Activated B cell treated with CpG ODN at 0.5 μM for 24 hours (primary cell): ENCODE data around the gene ATP10D. TPM values are rescaled to one million over a fixed set of nuclear protein-coding genes. Genes with fewer than 3 reads are reported as not detected.

Source experiments
- ATAC-seq: fragments of 200-7000 bp; cut with Tn5 transposase; one replicate; pipeline ENCODE4 v1.10.0; 2021; ENCODE audit warnings: low read depth, mild to moderate bottlenecking, moderate library complexity
- CTCF ChIA-PET: fragments of 350-600 bp; sonication (Branson Sonifier 250); formaldehyde crosslinking; loops from one replicate; lab custom pipeline; 2021; ENCODE audit warnings: antibody characterized with exemption; lab: Charles Lee
- POLR2A ChIA-PET: fragments of 350-600 bp; sonication (Branson Sonifier 250); formaldehyde crosslinking; loops from one replicate; lab custom pipeline; 2021; ENCODE audit warnings: antibody characterized with exemption; lab: Charles Lee
- DNase-seq: peaks from one replicate; pipeline ENCODE4 v3.0.0; 2022
- H3K27ac Mint-ChIP-seq: one replicate; pipeline ENCODE4 v1.8.0; 2020; ENCODE audit warnings: mixed read lengths
- H3K27me3 Mint-ChIP-seq: one replicate; pipeline ENCODE4 v1.8.0; 2021; ENCODE audit warnings: mixed read lengths
- H3K36me3 Mint-ChIP-seq: one replicate; pipeline ENCODE4 v1.8.0; 2021; ENCODE audit warnings: low read depth, mixed read lengths
- H3K4me1 Mint-ChIP-seq: one replicate; pipeline ENCODE4 v1.8.0; 2021; ENCODE audit warnings: mixed read lengths
- H3K4me3 Mint-ChIP-seq: one replicate; pipeline ENCODE4 v1.8.0; 2020; ENCODE audit warnings: mild to moderate bottlenecking, mixed read lengths
- H3K9me3 Mint-ChIP-seq: one replicate; pipeline ENCODE4 v1.8.0; 2020; ENCODE audit warnings: mixed read lengths
- CTCF ChIP-seq: fragments of 200-600 bp; IDR thresholded peaks from one replicate; pipeline ENCODE4 v1.8.0; 2022; ENCODE audit warnings: antibody characterized with exemption, mild to moderate bottlenecking
- intact Hi-C: fragments of 100-400 bp; cut with micrococcal nuclease; formaldehyde crosslinking; loops from one replicate; pipeline ENCODE4 v1.15.1; 2024
- total RNA-seq: library from RNA; stranded (reverse); gene quantifications from 2 replicates; pipeline ENCODE4 v1.2.3, GENCODE V29; 2022

The ATP10D gene
- total RNA-seq, 1 donor from 2014 or later: 31.6 TPM

- no peak for TF ChIP-seq CTCF
- Mint-ChIP-seq H3K27me3 (no peaks in the 10 kb centered on the region), H3K36me3 (peaks cover 85% of the 10 kb centered on the region), H3K9me3 (peaks cover 11% of the 10 kb centered on the region), H3K4me3 (peak overlapping the region; percentile 33), H3K27ac (peak overlapping the region; percentile 33), H3K4me1 (peaks cover 45% of the 10 kb centered on the region)
- POLR2A ChIA-PET: interaction anchor here (0.6 to 0.8 kb wide), 3 partner anchors 22 to 68 kb away, joined by 3 to 5 read pairs (median 4); partner anchors contain the start of gene COMMD8
- no peak for DNase-seq
- CTCF ChIA-PET: interaction anchor here (1.1 to 2.4 kb wide), 2 partner anchors 13 to 68 kb away, joined by 3 to 9 read pairs; partner anchors contain the start of gene COMMD8
- ATAC-seq: peak; percentile 90
- intact Hi-C loops: loop anchor here (1.0 kb wide), 1 partner anchor 12 kb away; no protein-coding TSS in a partner anchor
These were observed 46.3 kb downstream of the ATP10D start for GRCh38 chr4:47531241-47531953.

- TF ChIP-seq CTCF: no peak
- Mint-ChIP-seq H3K9me3 (peaks cover 11% of the 10 kb centered on the region), H3K4me1 (peaks cover 47% of the 10 kb centered on the region), H3K27me3 (no peaks in the 10 kb centered on the region), H3K4me3 (no peak overlapping the region), H3K36me3 (peaks cover 86% of the 10 kb centered on the region), H3K27ac (no peak overlapping the region)
- ATAC-seq: no peak
- DNase-seq: no peak
- intact Hi-C loops: loop anchor here (1.0 kb wide), 1 partner anchor 13 kb away; no protein-coding TSS in a partner anchor
- POLR2A ChIA-PET: interaction anchor here (0.8 kb wide), 2 partner anchors 38 to 69 kb away, joined by 3 to 5 read pairs; partner anchors contain the start of gene COMMD8
- CTCF ChIA-PET: interaction anchor here (1.1 to 2.4 kb wide), 2 partner anchors 13 to 69 kb away, joined by 3 to 9 read pairs; partner anchors contain the start of gene COMMD8
These were observed 46.9 kb downstream of the ATP10D start for GRCh38 chr4:47531954-47532321.

GRCh38 chr4:47532658-47533057, 47.6 kb downstream of the ATP10D start:
- POLR2A ChIA-PET: no interaction called here
- CTCF ChIA-PET: interaction anchor here (1.1 to 2.4 kb wide), 3 partner anchors 12 to 70 kb away, joined by 3 to 9 read pairs (median 3); partner anchors contain the start of gene COMMD8
- Mint-ChIP-seq H3K9me3 (peaks cover 11% of the 10 kb centered on the region), H3K27ac (no peak overlapping the region), H3K4me1 (peaks cover 47% of the 10 kb centered on the region), H3K4me3 (no peak overlapping the region), H3K36me3 (peaks cover 81% of the 10 kb centered on the region), H3K27me3 (no peaks in the 10 kb centered on the region)
- ATAC-seq: no peak
- TF ChIP-seq CTCF: no peak
- intact Hi-C loops: no loop called here
- no peak for DNase-seq

GRCh38 chr4:47533689-47534347, 48.7 kb downstream of the ATP10D start:
- Mint-ChIP-seq H3K36me3 (peaks cover 80% of the 10 kb centered on the region), H3K27me3 (no peaks in the 10 kb centered on the region), H3K4me3 (no peak overlapping the region), H3K27ac (no peak overlapping the region), H3K4me1 (peaks cover 45% of the 10 kb centered on the region), H3K9me3 (peaks cover 10% of the 10 kb centered on the region)
- no peak for DNase-seq
- ChIA-PET POLR2A (no interaction called here), CTCF (interaction anchor here (1.3 kb wide), 1 partner anchor 23 kb away, joined by 3 read pairs; no protein-coding TSS in a partner anchor)
- intact Hi-C loops: no loop called here
- no peak for TF ChIP-seq CTCF
- no peak for ATAC-seq

- DNase-seq (no peak), ATAC-seq (no peak)
- Mint-ChIP-seq H3K27me3 (no peaks in the 10 kb centered on the region), H3K4me3 (no peak overlapping the region), H3K4me1 (peaks cover 45% of the 10 kb centered on the region), H3K36me3 (peaks cover 75% of the 10 kb centered on the region), H3K27ac (no peak overlapping the region), H3K9me3 (peaks cover under 1% of the 10 kb centered on the region)
- ChIA-PET POLR2A (no interaction called here), CTCF (no interaction called here)
- intact Hi-C loops: no loop called here
- TF ChIP-seq CTCF: no peak
These were observed 49.7 kb downstream of the ATP10D start for GRCh38 chr4:47534772-47535171.
